Muscle of arm (tissue), 12 donors: ENCODE measurements around the gene DHX8. TPM values are rescaled to one million over a fixed set of nuclear protein-coding genes. Genes with fewer than 3 reads are reported as not detected.
A peak's percentile ranks its signal among the peaks of the same experiment; 100 is the strongest.

Experiments used
- DNase-seq: peaks from one replicate; pipeline ENCODE4 v3.0.0-alpha.2; 2013
- polyA plus RNA-seq, 12 donors: library from polyadenylated mRNA; unstranded; fragments of 120-200 nt; gene quantifications; one replicate each; pipeline ENCODE4 v1.2.1, GENCODE V29; 2013; ENCODE audit not compliant: insufficient read length in 12 of 12

The DHX8 gene
- polyA plus RNA-seq, 12 donors: 8.9 to 30.0 (median 26.3) TPM; not detected in 1

- DNase-seq: no peak
Observed at GRCh38 chr17:43517615-43518386, 34.0 kb downstream of the DHX8 start.

- no peak for DNase-seq
Observed at GRCh38 chr17:43521389-43521788, 37.6 kb downstream of the DHX8 start.

- DNase-seq: no peak
Observed at GRCh38 chr17:43524945-43525575, 41.3 kb downstream of the DHX8 start.

GRCh38 chr17:43526886-43527648, 43.3 kb downstream of the DHX8 start:
- no peak for DNase-seq

- DNase-seq: no peak
Observed at GRCh38 chr17:43528319-43528987, 44.7 kb downstream of the DHX8 start.

- no peak for DNase-seq
Observed at GRCh38 chr17:43528988-43529814, 45.4 kb downstream of the DHX8 start.

- no peak for DNase-seq
Observed at GRCh38 chr17:43529947-43530287, 46.1 kb downstream of the DHX8 start.

- peak; percentile 90 for DNase-seq
Observed at GRCh38 chr17:43530288-43531081, 46.7 kb downstream of the DHX8 start.

GRCh38 chr17:43531082-43531378, 47.3 kb downstream of the DHX8 start:
- no peak for DNase-seq

- no peak for DNase-seq
Observed at GRCh38 chr17:43531955-43532354, 48.2 kb downstream of the DHX8 start.

GRCh38 chr17:43532581-43532980, 48.8 kb downstream of the DHX8 start:
- DNase-seq: no peak

- DNase-seq: no peak
Observed at GRCh38 chr17:43533699-43534098, 49.9 kb downstream of the DHX8 start.

- no peak for DNase-seq
Observed at GRCh38 chr17:43534909-43535308, 51.1 kb downstream of the DHX8 start.

- DNase-seq: no peak
Observed at GRCh38 chr17:43536236-43536992, 52.6 kb downstream of the DHX8 start.

GRCh38 chr17:43540821-43541674, 57.3 kb downstream of the DHX8 start:
- no peak for DNase-seq

- DNase-seq: no peak
Observed at GRCh38 chr17:43542859-43543258, 59.1 kb downstream of the DHX8 start.

GRCh38 chr17:43543300-43543699, 59.5 kb downstream of the DHX8 start:
- DNase-seq: no peak

GRCh38 chr17:43543771-43544575, 60.2 kb downstream of the DHX8 start:
- DNase-seq: no peak
